ENCODE data around the gene QSER1. TPM values are rescaled to one million over a fixed set of nuclear protein-coding genes. Genes with fewer than 3 reads are reported as not detected.

Gene QSER1
- total and polyA plus RNA-seq, 4 experiments from 2014 or later, result 0.18 to 13.0 (median 6.5) TPM

- intact Hi-C loops (cut with micrococcal nuclease), result no loop called here
- Mint-ChIP-seq H3K9me3 (no peaks in the 10 kb centered on the region), H3K27ac (no peak overlapping the region), H3K36me3 (peaks cover 0 to 20% of the 10 kb centered on the region in 2 donors), H3K27me3 (no peaks in the 10 kb centered on the region), H3K4me1 (peaks cover 0 to 11% (median 9%) of the 10 kb centered on the region in 4 donors), H3K4me3 (peak overlapping the region in 1 of 8 donors; percentile 27)
- Histone ChIP-seq H3K4me1 (ENCODE audit: insufficient read depth, low read length) (no peaks in the 10 kb centered on the region), H3K4me3 (ENCODE audit: low read length in 2 of 2) (no peak overlapping the region), H3K36me3 (ENCODE audit: insufficient read depth, low read length) (no peaks in the 10 kb centered on the region), H3K27me3 (ENCODE audit: insufficient read depth, low read length) (no peaks in the 10 kb centered on the region), H3K27ac (ENCODE audit: low read depth, low read length) (no peak overlapping the region), H3K9me3 (ENCODE audit: control insufficient read depth in 1 of 2, low read length in 2 of 2) (no peaks in the 10 kb centered on the region)
- no peak for DNase-seq
- ChIA-PET POLR2A (ENCODE audit: partially characterized antibody) (no interaction called here), CTCF (ENCODE audit: partially characterized antibody) (no interaction called here)
Observed at GRCh38 chr11:32911413-32911812, 18.8 kb downstream of the QSER1 start.

GRCh38 chr11:32913445-32913844 lies 20.8 kb downstream of the QSER1 start:
- intact Hi-C loops (cut with micrococcal nuclease), result no loop called here
- peaks cover 0 to 16% of the 10 kb centered on the region in 2 donors for H3K36me3 Mint-ChIP-seq
- no peaks in the 10 kb centered on the region for H3K27me3 Mint-ChIP-seq
- Histone ChIP-seq H3K4me1 (ENCODE audit: insufficient read depth, low read length) (no peaks in the 10 kb centered on the region), H3K27ac (ENCODE audit: low read depth, low read length) (no peak overlapping the region), H3K27me3 (ENCODE audit: insufficient read depth, low read length) (no peaks in the 10 kb centered on the region), H3K36me3 (ENCODE audit: insufficient read depth, low read length) (no peaks in the 10 kb centered on the region), H3K4me3 (ENCODE audit: low read length in 2 of 2) (no peak overlapping the region), H3K9me3 (ENCODE audit: control insufficient read depth in 1 of 2, low read length in 2 of 2) (no peaks in the 10 kb centered on the region)
- H3K9me3 Mint-ChIP-seq, result no peaks in the 10 kb centered on the region
- ChIA-PET CTCF (ENCODE audit: partially characterized antibody) (interaction anchor here (1.2 kb wide), 1 partner anchor 20 kb away, joined by 5 read pairs; no protein-coding TSS in a partner anchor), POLR2A (ENCODE audit: partially characterized antibody) (no interaction called here)
- peaks cover 10 to 17% (median 16%) of the 10 kb centered on the region in 4 donors for H3K4me1 Mint-ChIP-seq
- no peak for DNase-seq
- peak overlapping the region in 1 of 8 donors; percentile 61 for H3K4me3 Mint-ChIP-seq
- H3K27ac Mint-ChIP-seq, result no peak overlapping the region

GRCh38 chr11:32916361-32916760 lies 23.8 kb downstream of the QSER1 start:
- no peaks in the 10 kb centered on the region for H3K27me3 ChIP-seq (ENCODE audit: insufficient read depth, low read length)
- peak overlapping the region in 1 of 7 donors; percentile 16 for H3K27ac Mint-ChIP-seq
- H3K4me1 Mint-ChIP-seq, result peaks cover 23 to 31% (median 27%) of the 10 kb centered on the region in 4 donors
- no peak overlapping the region for H3K4me3 ChIP-seq (ENCODE audit: low read length in 2 of 2)
- H3K27ac ChIP-seq (ENCODE audit: low read depth, low read length), result no peak overlapping the region
- no peak overlapping the region for H3K4me3 Mint-ChIP-seq
- H3K36me3 Mint-ChIP-seq, result peaks cover 0 to 9% of the 10 kb centered on the region in 2 donors
- ChIA-PET CTCF (ENCODE audit: partially characterized antibody) (interaction anchor here (0.7 kb wide), 1 partner anchor 394 kb away, joined by 3 read pairs; no protein-coding TSS in a partner anchor), POLR2A (ENCODE audit: partially characterized antibody) (no interaction called here)
- intact Hi-C loops (cut with micrococcal nuclease), result no loop called here
- H3K9me3 Mint-ChIP-seq, result no peaks in the 10 kb centered on the region
- H3K4me1 ChIP-seq (ENCODE audit: insufficient read depth, low read length), result no peaks in the 10 kb centered on the region
- no peaks in the 10 kb centered on the region for H3K36me3 ChIP-seq (ENCODE audit: insufficient read depth, low read length)
- no peak for DNase-seq
- H3K27me3 Mint-ChIP-seq, result no peaks in the 10 kb centered on the region
- no peaks in the 10 kb centered on the region for H3K9me3 ChIP-seq (ENCODE audit: control insufficient read depth in 1 of 2, low read length in 2 of 2)

- no peak for DNase-seq
- Histone ChIP-seq H3K27me3 (ENCODE audit: insufficient read depth, low read length) (no peaks in the 10 kb centered on the region), H3K4me3 (ENCODE audit: low read length in 2 of 2) (no peak overlapping the region), H3K27ac (ENCODE audit: low read depth, low read length) (no peak overlapping the region), H3K4me1 (ENCODE audit: insufficient read depth, low read length) (no peaks in the 10 kb centered on the region), H3K36me3 (ENCODE audit: insufficient read depth, low read length) (no peaks in the 10 kb centered on the region), H3K9me3 (ENCODE audit: control insufficient read depth in 1 of 2, low read length in 2 of 2) (no peaks in the 10 kb centered on the region)
- H3K4me1 Mint-ChIP-seq, result peaks cover 20 to 29% (median 23%) of the 10 kb centered on the region in 4 donors
- H3K9me3 Mint-ChIP-seq, result no peaks in the 10 kb centered on the region
- no peaks in the 10 kb centered on the region for H3K27me3 Mint-ChIP-seq
- CTCF ChIA-PET (ENCODE audit: partially characterized antibody), result interaction anchor here (0.7 kb wide), 2 partner anchors 393 to 1431 kb away, joined by 3 to 4 read pairs; no protein-coding TSS in a partner anchor
- no peak overlapping the region for H3K27ac Mint-ChIP-seq
- H3K4me3 Mint-ChIP-seq, result no peak overlapping the region
- POLR2A ChIA-PET (ENCODE audit: partially characterized antibody), result no interaction called here
- intact Hi-C loops (cut with micrococcal nuclease), result no loop called here
- H3K36me3 Mint-ChIP-seq, result peaks cover 0 to 8% of the 10 kb centered on the region in 2 donors
Observed at GRCh38 chr11:32916994-32917393, 24.4 kb downstream of the QSER1 start.

GRCh38 chr11:32918427-32918826 lies 25.8 kb downstream of the QSER1 start:
- no peak overlapping the region for H3K4me3 ChIP-seq (ENCODE audit: low read length in 2 of 2)
- POLR2A ChIA-PET (ENCODE audit: partially characterized antibody), result no interaction called here
- Mint-ChIP-seq H3K27ac (peak overlapping the region in 4 of 7 donors; percentile 32 to 38 (median 36)), H3K36me3 (no peaks in the 10 kb centered on the region), H3K4me1 (peaks cover 19 to 34% (median 21%) of the 10 kb centered on the region in 4 donors), H3K9me3 (no peaks in the 10 kb centered on the region), H3K27me3 (no peaks in the 10 kb centered on the region), H3K4me3 (no peak overlapping the region)
- intact Hi-C loops (cut with micrococcal nuclease), result no loop called here
- no peak overlapping the region for H3K27ac ChIP-seq (ENCODE audit: low read depth, low read length)
- H3K36me3 ChIP-seq (ENCODE audit: insufficient read depth, low read length), result no peaks in the 10 kb centered on the region
- no peaks in the 10 kb centered on the region for H3K9me3 ChIP-seq (ENCODE audit: control insufficient read depth in 1 of 2, low read length in 2 of 2)
- CTCF ChIA-PET (ENCODE audit: partially characterized antibody), result interaction anchor here (0.9 kb wide), 1 partner anchor 148 kb away, joined by 5 read pairs; no protein-coding TSS in a partner anchor
- no peaks in the 10 kb centered on the region for H3K27me3 ChIP-seq (ENCODE audit: insufficient read depth, low read length)
- no peaks in the 10 kb centered on the region for H3K4me1 ChIP-seq (ENCODE audit: insufficient read depth, low read length)
- DNase-seq, result no peak

GRCh38 chr11:32919338-32919737 lies 26.7 kb downstream of the QSER1 start:
- ChIA-PET CTCF (ENCODE audit: partially characterized antibody) (interaction anchor here (0.6 kb wide), 1 partner anchor 53 kb away, joined by 3 read pairs; no protein-coding TSS in a partner anchor), POLR2A (ENCODE audit: partially characterized antibody) (no interaction called here)
- peak overlapping the region in 2 of 7 donors; percentile 11 to 22 for H3K27ac Mint-ChIP-seq
- H3K27me3 Mint-ChIP-seq, result no peaks in the 10 kb centered on the region
- no peaks in the 10 kb centered on the region for H3K9me3 Mint-ChIP-seq
- Histone ChIP-seq H3K36me3 (ENCODE audit: insufficient read depth, low read length) (no peaks in the 10 kb centered on the region), H3K4me3 (ENCODE audit: low read length in 2 of 2) (no peak overlapping the region), H3K9me3 (ENCODE audit: control insufficient read depth in 1 of 2, low read length in 2 of 2) (no peaks in the 10 kb centered on the region), H3K27me3 (ENCODE audit: insufficient read depth, low read length) (no peaks in the 10 kb centered on the region), H3K4me1 (ENCODE audit: insufficient read depth, low read length) (no peaks in the 10 kb centered on the region), H3K27ac (ENCODE audit: low read depth, low read length) (no peak overlapping the region)
- H3K4me1 Mint-ChIP-seq, result peaks cover 20 to 34% (median 21%) of the 10 kb centered on the region in 4 donors
- DNase-seq, result no peak
- H3K36me3 Mint-ChIP-seq, result no peaks in the 10 kb centered on the region
- H3K4me3 Mint-ChIP-seq, result peak overlapping the region in 1 of 8 donors; percentile 54
- intact Hi-C loops (cut with micrococcal nuclease), result no loop called here

- Histone ChIP-seq H3K27ac (ENCODE audit: low read depth, low read length) (no peak overlapping the region), H3K9me3 (ENCODE audit: control insufficient read depth in 1 of 2, low read length in 2 of 2) (no peaks in the 10 kb centered on the region), H3K4me3 (ENCODE audit: low read length in 2 of 2) (no peak overlapping the region), H3K36me3 (ENCODE audit: insufficient read depth, low read length) (no peaks in the 10 kb centered on the region), H3K27me3 (ENCODE audit: insufficient read depth, low read length) (no peaks in the 10 kb centered on the region), H3K4me1 (ENCODE audit: insufficient read depth, low read length) (no peaks in the 10 kb centered on the region)
- H3K4me1 Mint-ChIP-seq, result peaks cover 20 to 34% (median 21%) of the 10 kb centered on the region in 4 donors
- intact Hi-C loops (cut with micrococcal nuclease), result no loop called here
- no peaks in the 10 kb centered on the region for H3K36me3 Mint-ChIP-seq
- no peak overlapping the region for H3K27ac Mint-ChIP-seq
- ChIA-PET CTCF (ENCODE audit: partially characterized antibody) (no interaction called here), POLR2A (ENCODE audit: partially characterized antibody) (no interaction called here)
- H3K4me3 Mint-ChIP-seq, result no peak overlapping the region
- H3K27me3 Mint-ChIP-seq, result no peaks in the 10 kb centered on the region
- no peaks in the 10 kb centered on the region for H3K9me3 Mint-ChIP-seq
- DNase-seq, result no peak
Observed at GRCh38 chr11:32920570-32920969, 28.0 kb downstream of the QSER1 start.

Data from CD4-positive, alpha-beta memory T cell (primary cell).